ENCODE results near the gene DHRS7C.

GRCh38 chr17:9792181-9792840, 919 bp upstream of the DHRS7C start:
- TF ChIP-seq, protein P1, sequence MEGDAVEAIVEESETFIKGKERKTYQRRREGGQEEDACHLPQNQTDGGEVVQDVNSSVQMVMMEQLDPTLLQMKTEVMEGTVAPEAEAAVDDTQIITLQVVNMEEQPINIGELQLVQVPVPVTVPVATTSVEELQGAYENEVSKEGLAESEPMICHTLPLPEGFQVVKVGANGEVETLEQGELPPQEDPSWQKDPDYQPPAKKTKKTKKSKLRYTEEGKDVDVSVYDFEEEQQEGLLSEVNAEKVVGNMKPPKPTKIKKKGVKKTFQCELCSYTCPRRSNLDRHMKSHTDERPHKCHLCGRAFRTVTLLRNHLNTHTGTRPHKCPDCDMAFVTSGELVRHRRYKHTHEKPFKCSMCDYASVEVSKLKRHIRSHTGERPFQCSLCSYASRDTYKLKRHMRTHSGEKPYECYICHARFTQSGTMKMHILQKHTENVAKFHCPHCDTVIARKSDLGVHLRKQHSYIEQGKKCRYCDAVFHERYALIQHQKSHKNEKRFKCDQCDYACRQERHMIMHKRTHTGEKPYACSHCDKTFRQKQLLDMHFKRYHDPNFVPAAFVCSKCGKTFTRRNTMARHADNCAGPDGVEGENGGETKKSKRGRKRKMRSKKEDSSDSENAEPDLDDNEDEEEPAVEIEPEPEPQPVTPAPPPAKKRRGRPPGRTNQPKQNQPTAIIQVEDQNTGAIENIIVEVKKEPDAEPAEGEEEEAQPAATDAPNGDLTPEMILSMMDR (IDR thresholded peaks at IDR 0.05), result no peak
- no peak for TF ChIP-seq POLR2A (IDR thresholded peaks at IDR 0.05)
